Left renal pelvis (tissue), 4 donors: Measurements from ENCODE around the gene ING5. TPM values are rescaled to one million over a fixed set of nuclear protein-coding genes. Genes with fewer than 3 reads are reported as not detected.
"Not testable (repeated sequence)": the region's sequence is repeated elsewhere in the genome, so short reads cannot be mapped to it uniquely, and the experiment has no call there.

ENCODE experiments used
- DNase-seq, 4 donors: peaks; one replicate each; pipeline ENCODE4 v3.0.0-alpha.2; 2013; ENCODE audit warnings: low read depth in 4 of 4, low spot score in 3 of 4
- polyA plus RNA-seq, 4 donors: library from polyadenylated mRNA; unstranded; fragments of 120-200 nt; gene quantifications; one replicate each; pipeline ENCODE4 v1.2.1, GENCODE V29; 2013; ENCODE audit not compliant: insufficient read length in 4 of 4

The ING5 gene
- 10 to 100 TPM; 28.9 to 55.8 (median 38.9) TPM for polyA plus RNA-seq

GRCh38 chr2:241701399-241702154 is at the start of gene ING5:
ING5 (plus strand) TSS chr2:241702039; CDS start chr2:241702066, 27 bp downstream.
- DNase-seq = peak; percentile 73 to 85 (median 82)

DNA sequence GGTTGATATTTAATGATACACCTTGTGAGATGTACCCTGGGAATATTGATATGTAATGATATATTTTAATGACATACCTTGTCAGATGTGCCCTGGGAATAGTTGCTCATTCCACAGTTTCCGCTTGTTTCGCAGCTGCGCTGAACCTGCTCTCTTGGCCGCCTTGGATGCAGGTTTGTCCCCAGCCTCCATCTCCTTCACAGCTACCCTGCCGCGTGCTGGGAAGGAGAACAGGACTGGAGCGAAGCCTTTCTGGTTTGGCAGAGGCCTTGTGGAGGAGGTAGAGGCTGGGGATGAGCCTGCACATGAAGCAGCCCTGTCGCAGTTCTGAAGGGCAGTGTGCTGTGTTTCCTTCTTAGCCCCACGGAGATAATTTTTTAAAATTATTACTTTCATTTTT is 49.7 kb upstream of the ING5 start:
- no peak for DNase-seq

DNA sequence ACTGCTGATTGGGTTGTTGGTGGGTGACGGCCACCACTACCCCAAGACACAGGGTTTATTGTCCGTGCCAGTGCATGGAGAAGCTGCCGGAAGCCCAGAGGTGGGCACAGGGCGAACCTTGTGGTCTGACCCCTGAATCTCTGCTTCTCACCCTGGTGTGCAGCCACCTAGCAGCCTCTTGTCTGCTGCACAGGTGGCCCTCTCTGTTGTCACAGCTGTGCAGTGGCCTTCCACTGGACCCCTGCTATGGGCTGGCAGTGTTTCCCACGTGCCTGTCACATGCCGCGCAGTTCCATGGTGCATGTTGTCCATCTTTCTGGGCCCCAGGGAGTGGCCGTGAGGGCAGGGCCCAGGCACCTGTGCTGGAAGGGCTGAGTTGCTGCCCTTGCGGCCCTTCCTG is 49.1 kb upstream of the ING5 start:
- no peak for DNase-seq

DNA sequence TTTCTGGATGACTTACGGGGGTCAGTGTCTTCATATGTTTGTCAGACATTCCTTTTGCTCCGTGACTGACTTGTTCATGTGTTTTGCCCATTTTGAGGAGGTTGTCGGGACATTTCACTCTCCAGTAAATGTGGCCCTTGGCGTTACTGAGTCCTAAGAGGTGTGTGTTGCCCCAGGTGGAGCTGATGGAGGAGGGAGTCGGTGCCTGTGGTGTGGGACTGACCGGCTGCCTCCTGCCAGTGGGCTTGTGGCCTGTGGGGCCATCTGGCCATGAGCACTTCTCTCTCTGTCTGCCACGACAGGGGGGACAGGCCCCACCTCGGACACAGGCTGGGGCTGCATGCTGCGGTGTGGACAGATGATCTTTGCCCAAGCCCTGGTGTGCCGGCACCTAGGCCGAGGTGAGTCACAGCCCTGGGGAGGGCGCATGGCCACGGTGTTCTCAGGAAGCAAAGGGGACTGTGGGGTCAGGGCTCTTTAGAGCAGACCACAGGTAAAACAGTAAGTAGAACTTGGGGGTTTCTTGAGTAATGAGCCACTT is 48.6 kb upstream of the ING5 start:
- DNase-seq = no peak

DNA sequence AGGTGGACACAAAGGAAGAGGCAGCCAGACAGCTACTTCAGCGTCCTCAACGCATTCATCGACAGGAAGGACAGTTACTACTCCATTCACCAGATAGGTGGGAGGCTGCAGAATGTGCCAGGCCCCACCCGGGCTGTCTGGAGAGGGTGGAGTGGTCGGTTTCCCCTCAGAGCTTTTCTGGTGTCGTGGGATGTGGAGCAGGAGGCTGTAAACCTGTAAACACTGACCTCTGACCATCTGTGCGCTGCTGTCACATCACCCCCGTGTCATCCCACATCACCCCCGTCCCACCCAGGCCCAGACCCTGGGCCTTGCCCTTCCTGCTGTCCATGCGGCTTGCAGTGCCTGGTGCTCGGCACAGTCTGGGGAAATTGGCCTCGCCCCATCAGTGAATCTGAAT is 47.3 kb upstream of the ING5 start:
- no peak for DNase-seq

DNA sequence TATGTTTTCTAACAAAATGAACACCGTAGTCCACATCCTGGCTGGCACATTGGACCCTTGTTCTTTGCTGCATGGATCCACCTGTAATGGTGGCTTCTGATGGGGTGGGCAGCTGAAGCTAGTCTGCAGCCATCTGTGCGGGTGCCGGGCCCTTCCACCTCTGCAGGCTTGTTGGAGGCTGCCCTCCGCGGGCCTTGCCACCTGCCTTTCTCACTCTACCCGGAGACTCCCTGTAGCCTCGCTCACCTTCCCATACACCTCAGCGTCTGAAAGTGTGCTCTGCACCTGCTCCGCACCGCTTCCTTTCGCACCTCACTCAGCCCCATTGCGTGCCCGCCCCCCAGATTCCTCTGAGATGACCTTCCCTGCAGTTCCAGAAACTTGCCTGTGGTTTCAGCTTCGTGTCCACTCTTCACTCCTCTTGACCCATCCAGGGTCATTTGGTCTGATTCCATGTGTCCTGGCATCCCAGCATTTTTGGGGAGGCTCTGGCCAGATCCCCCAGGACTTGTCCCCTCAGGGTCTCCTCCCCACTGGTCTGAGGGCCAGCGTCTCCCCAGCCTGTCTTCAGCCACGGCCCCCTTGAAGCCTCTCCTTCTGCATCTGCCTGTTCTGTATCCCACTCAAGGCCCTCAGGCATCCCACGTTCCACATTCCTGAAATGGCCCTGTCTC is 46.2 kb upstream of the ING5 start:
- no peak for DNase-seq

DNA sequence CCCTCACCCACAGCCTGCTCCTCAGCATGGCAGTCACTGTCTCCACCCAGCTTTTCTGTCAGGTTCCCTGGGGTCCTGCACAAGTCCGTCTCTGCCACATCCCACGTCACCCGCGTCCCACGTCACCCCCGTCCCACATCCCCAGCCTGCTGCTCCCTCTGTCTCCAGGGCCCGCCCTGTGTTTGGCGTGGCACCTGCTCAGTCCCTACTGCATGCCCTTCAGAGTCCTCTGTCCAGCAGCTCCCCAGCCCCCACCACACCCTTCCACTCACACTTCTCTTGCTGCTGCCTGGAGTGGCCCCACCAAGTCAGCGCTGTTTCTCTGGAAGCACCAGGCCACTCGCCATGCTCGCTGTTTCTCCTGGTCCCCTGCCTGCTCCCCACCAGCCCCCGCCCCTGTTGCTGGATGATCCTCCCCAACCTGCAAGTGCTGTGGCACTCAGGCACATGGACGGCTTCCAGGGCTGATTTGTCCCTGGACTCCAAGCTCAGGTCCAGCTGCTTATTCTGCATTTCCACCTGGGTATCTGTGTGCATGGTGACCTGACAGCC is 45.6 kb upstream of the ING5 start:
- DNase-seq = no peak

GRCh38 chr2:241657786-241658254 is 44.0 kb upstream of the ING5 start:
- DNase-seq = no peak

DNA sequence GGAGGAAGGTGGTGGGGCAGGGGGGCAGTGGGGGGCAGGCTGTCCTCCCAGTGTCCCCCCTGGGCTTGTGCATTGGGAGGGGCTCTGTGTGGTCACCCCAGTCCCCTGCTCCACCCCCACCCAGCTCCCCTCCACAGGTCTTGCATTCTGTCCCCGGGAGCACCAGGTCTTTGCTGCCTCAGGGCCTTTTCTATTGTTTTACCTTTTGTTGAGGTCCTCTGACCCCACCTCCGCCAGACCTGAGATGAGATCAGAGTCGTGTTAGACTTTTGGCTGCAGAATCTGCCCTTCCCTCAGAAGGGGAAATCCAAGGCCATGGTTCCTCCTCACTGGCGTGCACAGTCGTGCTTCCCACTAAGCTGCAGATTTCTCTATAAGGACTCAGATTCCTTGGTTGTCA is 43.5 kb upstream of the ING5 start:
- no peak for DNase-seq

GRCh38 chr2:241659150-241659739 is 42.6 kb upstream of the ING5 start:
- DNase-seq = peak in 1 of 4 donors; percentile 56

GRCh38 chr2:241660593-241661213 is 41.1 kb upstream of the ING5 start:
- no peak for DNase-seq

DNA sequence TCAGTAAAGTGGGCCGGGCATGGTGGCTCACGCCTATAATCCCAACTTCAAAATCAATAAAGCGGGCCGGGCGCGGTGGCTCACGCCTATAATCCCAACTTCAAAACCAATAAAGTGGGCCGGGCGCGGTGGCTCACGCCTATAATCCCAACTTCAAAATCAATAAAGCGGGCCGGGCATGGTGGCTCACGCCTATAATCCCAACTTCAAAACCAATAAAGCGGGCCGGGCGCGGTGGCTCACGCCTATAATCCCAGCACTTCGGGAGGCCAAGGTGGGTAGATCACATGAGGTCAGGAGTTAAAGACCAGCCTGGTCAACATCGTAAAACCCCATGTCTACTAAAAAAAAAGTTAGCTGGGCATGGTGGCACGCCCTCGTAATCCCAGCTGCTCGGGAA is 39.1 kb upstream of the ING5 start:
- DNase-seq = not testable (repeated sequence)

DNA sequence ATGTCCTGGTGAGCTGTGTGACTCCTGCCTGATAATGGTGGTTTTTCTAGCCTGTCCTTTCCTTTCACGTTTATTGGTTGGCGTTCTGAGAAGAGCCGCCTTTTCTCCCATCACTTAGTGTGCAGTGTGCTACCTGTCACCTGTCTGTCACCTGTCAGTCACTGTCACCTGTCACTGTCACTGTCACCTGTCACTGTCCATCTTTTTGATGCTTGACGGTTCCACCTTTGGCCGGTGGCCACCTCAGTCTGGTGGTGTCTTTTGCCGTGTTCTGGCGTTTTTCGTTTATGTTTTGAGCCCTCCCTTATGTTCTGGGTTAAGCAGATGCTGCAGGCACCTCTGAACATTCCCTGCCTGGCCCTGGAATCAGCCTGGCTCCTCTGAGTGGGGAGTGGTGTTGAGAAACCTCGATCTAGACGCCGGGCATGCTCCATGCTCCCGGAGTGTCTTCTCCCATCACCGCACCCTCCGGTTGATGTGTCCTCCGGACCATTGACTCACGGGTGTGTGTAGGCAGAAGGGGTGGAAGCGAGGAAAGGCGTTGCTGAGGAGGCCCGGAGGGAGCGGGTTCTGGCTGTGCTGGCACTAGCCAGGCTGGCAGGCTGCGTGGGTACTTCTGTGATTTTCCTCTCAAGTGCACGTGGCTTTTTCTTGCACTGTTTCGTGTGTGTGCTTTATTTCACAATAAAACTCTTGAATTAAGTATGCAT is 36.0 kb upstream of the ING5 start:
- DNase-seq = no peak

- DNase-seq = peak in 1 of 4 donors; percentile 50
These were observed 35.0 kb upstream of the ING5 start for GRCh38 chr2:241666627-241667400.

DNA sequence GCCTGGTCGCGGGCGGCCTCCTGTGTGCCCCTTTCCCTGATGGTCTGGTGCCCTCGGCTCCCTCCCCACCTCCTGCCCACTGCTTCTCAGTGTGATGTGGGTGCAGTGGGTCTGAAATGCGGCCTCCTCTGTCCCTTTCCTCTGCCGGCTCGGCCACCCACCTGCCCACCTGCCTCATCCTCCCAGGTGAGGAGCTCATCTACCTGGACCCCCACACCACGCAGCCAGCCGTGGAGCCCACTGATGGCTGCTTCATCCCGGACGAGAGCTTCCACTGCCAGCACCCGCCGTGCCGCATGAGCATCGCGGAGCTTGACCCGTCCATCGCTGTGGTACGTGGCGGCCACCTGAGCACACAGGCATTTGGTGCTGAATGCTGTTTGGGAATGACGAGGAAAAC is 33.5 kb upstream of the ING5 start:
- no peak for DNase-seq

DNA sequence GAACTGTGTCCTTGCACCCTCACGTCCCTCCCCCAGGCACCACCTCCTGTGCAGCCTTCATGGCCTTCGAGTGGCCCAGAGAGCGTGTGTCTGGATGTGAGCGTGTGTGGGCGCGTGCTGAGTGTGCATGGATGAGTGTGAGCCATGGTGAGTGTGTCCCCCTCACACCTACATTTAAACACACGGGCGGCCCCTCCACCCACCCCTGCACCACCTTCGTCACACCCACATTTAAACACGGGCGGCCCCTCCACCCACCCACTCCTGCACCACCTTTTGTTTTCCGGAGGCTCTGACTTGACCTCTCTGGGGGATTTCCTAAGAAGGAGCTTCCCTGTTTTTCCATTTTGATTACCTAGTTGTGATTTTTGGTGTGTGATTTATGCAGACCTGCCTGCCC is 33.0 kb upstream of the ING5 start:
- DNase-seq = no peak

DNA sequence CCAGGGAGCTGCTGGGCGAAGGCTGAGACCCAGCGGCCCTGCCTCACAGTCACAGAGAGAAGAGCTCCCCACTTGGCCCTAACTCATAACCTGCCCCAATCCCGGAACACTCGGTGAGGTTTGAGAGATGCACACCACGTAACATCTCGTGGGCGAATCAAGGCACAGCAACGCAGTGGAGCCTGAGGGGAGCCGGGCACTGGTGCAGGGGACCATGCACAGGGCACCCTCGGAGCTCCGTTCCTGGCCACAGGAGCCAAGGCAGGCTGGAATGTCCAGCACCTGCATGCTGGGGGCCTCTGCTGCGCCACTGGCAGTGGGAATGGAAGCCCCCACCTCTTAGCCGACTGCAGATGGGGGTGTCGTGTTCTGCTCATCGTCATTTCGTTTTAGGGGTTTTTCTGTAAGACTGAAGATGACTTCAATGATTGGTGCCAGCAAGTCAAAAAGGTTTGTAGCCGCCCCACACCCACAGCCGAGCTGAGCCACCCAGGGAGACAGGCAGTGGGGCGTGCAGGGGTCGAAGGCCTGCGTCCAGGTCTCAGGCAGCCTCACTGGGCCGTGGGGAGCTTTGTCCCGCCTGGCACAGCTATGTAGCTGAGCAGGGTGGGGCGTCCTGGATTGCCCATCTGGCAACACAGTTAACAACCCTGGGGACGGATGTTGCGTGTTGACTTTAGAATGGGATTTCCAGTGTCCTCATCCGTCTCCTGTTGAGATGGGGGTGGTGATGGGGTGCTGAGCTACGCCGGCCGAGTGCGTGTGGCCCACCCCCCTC is 31.3 kb upstream of the ING5 start:
- DNase-seq = no peak

GRCh38 chr2:241671457-241672240 is 30.2 kb upstream of the ING5 start:
- DNase-seq = no peak
